HUES48 (cell line): ENCODE data around the gene ZDHHC4.

Experiments used
- H3K27ac ChIP-seq: one replicate; pipeline ENCODE4 v1.7.0; 2013; ENCODE audit warnings: low read depth, low read length, inconsistent platforms
- H3K27me3 ChIP-seq: 2 replicates; pipeline ENCODE4 v1.6.1; 2013; ENCODE audit warnings: mild to moderate bottlenecking, low read length; ENCODE audit not compliant: control insufficient read depth, insufficient read depth
- H3K36me3 ChIP-seq: 2 replicates; pipeline ENCODE4 v1.6.1; 2013; ENCODE audit warnings: low read length; ENCODE audit not compliant: control insufficient read depth, insufficient read depth
- H3K4me1 ChIP-seq: 2 replicates; pipeline ENCODE4 v1.6.1; 2013; ENCODE audit warnings: mild to moderate bottlenecking, low read length; ENCODE audit not compliant: control insufficient read depth, insufficient read depth
- H3K4me3 ChIP-seq: 2 replicates; pipeline ENCODE4 v1.5.1; 2013; ENCODE audit warnings: mild to moderate bottlenecking, low read depth, low read length
- H3K9ac ChIP-seq: 2 replicates; pipeline ENCODE4 v1.6.1; 2013; ENCODE audit warnings: mild to moderate bottlenecking, low read depth, low read length, moderate library complexity
- H3K9me3 ChIP-seq: 2 replicates; pipeline ENCODE4 v1.6.1; 2013; ENCODE audit warnings: low read length; ENCODE audit not compliant: control insufficient read depth, insufficient read depth

ZDHHC4 gene

GRCh38 chr7:6545398-6546126, 31.7 kb upstream of the ZDHHC4 start:
- Histone ChIP-seq H3K4me3 (no peak overlapping the region), H3K4me1 (no peaks in the 10 kb centered on the region), H3K9ac (no peak overlapping the region), H3K9me3 (no peaks in the 10 kb centered on the region), H3K27ac (no peak overlapping the region), H3K27me3 (no peaks in the 10 kb centered on the region), H3K36me3 (no peaks in the 10 kb centered on the region)

DNA sequence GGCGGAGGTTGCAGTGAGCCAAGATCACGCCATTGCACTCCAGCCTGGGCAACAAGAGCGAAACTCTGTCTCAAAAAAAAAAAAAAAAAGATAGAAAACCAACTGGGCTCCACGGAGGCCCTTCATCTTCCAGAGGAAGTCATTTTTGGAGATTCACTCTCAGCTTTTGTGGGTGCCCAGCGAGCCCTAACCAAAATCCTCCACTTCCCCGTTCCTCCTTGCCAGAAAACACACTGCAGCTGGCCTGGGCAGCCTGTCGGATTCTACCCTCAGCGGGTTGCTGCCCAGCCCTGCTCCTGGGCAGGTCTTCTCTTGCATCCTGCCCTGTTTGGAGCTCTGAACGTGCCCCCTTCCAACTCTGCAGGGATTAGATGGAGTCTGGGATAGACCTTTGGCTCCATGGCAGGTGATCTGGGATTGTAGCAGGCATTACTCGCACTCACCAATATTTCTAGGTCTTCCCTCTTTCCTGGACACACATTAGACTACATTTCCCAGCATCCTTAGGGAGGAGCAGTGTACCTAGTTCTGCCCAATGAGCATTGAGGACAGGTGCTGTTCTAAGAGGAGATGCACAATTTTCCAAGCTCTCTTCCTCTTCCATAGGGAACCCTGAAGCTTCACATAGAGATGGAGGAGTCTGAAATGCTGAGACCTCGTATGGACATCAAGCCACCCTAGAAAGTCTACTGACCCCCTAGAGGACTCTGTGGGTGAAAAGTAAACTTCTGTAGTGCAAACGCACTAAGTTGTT, 30.6 kb upstream of the ZDHHC4 start:
- H3K9ac ChIP-seq: no peak overlapping the region
- no peak overlapping the region for H3K27ac ChIP-seq
- no peaks in the 10 kb centered on the region for H3K36me3 ChIP-seq
- no peak overlapping the region for H3K4me3 ChIP-seq
- H3K9me3 ChIP-seq: no peaks in the 10 kb centered on the region
- no peaks in the 10 kb centered on the region for H3K27me3 ChIP-seq
- H3K4me1 ChIP-seq: no peaks in the 10 kb centered on the region

DNA sequence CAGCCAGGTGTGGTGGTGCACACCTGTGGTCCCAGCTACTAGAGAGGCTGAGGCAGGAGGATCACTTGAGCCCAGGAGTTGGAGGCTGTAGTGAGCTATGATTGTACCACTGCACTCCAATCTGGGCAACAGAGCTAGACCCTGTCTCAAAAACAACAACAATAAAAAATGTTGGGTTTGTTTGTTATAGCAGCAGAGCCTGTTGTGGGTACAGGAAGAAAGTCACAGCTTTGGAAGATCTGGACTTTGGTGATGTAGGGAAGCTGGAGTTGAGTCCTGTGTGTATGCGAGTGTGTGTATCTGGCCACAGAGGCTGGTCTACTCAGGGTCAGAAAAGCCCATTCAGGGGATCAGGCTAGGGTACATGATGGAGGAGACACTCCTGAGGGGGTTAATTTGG, 29.9 kb upstream of the ZDHHC4 start:
- Histone ChIP-seq H3K4me1 (no peaks in the 10 kb centered on the region), H3K27ac (no peak overlapping the region), H3K27me3 (no peaks in the 10 kb centered on the region), H3K4me3 (no peak overlapping the region), H3K9me3 (no peaks in the 10 kb centered on the region), H3K36me3 (no peaks in the 10 kb centered on the region), H3K9ac (no peak overlapping the region)

- Histone ChIP-seq H3K9ac (no peak within 1 kb of the TSS), H3K4me1 (no peaks in the 10 kb centered on the region), H3K27me3 (no peaks in the 10 kb centered on the region), H3K4me3 (no peak within 1 kb of the TSS), H3K9me3 (no peaks in the 10 kb centered on the region), H3K27ac (no peak within 1 kb of the TSS), H3K36me3 (no peaks in the 10 kb centered on the region)
Observed at GRCh38 chr7:6551016-6551511, 26.2 kb upstream of the ZDHHC4 start, which contains the start of gene GRID2IP. TSS of gene GRID2IP (minus strand) at chr7:6551461. CDS start at chr7:6551436, 25 bp downstream.

- no peaks in the 10 kb centered on the region for H3K36me3 ChIP-seq
- H3K27me3 ChIP-seq: no peaks in the 10 kb centered on the region
- H3K9me3 ChIP-seq: no peaks in the 10 kb centered on the region
- no peak overlapping the region for H3K27ac ChIP-seq
- H3K9ac ChIP-seq: no peak overlapping the region
- no peak overlapping the region for H3K4me3 ChIP-seq
- no peaks in the 10 kb centered on the region for H3K4me1 ChIP-seq
Observed at GRCh38 chr7:6553448-6554044, 23.7 kb upstream of the ZDHHC4 start.

- H3K4me3 ChIP-seq: no peak overlapping the region
- no peaks in the 10 kb centered on the region for H3K9me3 ChIP-seq
- no peaks in the 10 kb centered on the region for H3K27me3 ChIP-seq
- no peaks in the 10 kb centered on the region for H3K36me3 ChIP-seq
- no peak overlapping the region for H3K27ac ChIP-seq
- peaks cover 4% of the 10 kb centered on the region for H3K4me1 ChIP-seq
- H3K9ac ChIP-seq: no peak overlapping the region
Observed at GRCh38 chr7:6554848-6555247, 22.4 kb upstream of the ZDHHC4 start.

DNA sequence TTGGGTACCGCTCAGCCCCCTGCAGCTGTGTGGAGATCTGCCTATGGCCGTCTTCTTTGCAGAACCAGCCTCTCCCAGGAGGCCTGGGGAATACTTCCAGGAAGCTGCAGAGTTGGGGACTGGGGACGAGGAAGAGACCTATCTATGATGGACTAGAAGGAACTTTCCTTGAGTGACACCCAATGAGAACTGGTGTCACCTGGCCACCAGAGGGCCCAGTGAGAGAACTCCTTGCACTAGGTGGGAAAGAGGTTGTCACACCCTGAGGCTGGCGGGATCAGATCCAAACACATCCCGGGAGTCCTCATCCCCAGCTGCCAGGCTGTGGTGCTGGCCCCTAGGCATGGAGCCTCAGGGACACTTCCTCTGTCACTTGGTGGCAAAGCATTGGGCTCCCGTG, 21.1 kb upstream of the ZDHHC4 start:
- H3K4me1 ChIP-seq: peaks cover 7% of the 10 kb centered on the region
- H3K27me3 ChIP-seq: no peaks in the 10 kb centered on the region
- no peak overlapping the region for H3K27ac ChIP-seq
- no peak overlapping the region for H3K9ac ChIP-seq
- no peaks in the 10 kb centered on the region for H3K36me3 ChIP-seq
- H3K4me3 ChIP-seq: no peak overlapping the region
- H3K9me3 ChIP-seq: no peaks in the 10 kb centered on the region

DNA sequence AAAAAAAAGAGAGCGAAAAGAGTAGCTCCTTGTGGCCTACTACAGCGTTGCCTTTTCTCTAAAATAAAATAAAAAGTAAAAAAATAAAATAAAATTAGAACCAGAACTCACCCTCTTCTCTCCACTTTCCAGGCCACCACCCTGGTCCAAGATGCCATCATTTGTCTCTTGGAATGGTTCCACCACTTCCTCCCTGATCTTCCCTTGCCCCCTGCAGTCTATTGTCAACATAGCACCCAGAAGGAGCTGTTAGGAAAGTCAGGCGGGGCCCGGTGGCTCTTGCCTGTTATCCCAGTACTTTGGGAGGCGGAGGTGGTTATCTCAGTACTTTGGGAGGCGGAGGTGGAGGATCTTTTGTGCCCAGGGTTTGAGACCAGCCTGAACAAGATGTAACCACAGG, 18.4 kb upstream of the ZDHHC4 start:
- peaks cover 7% of the 10 kb centered on the region for H3K4me1 ChIP-seq
- H3K9me3 ChIP-seq: no peaks in the 10 kb centered on the region
- no peaks in the 10 kb centered on the region for H3K36me3 ChIP-seq
- no peak overlapping the region for H3K27ac ChIP-seq
- H3K9ac ChIP-seq: no peak overlapping the region
- no peaks in the 10 kb centered on the region for H3K27me3 ChIP-seq
- H3K4me3 ChIP-seq: no peak overlapping the region

DNA sequence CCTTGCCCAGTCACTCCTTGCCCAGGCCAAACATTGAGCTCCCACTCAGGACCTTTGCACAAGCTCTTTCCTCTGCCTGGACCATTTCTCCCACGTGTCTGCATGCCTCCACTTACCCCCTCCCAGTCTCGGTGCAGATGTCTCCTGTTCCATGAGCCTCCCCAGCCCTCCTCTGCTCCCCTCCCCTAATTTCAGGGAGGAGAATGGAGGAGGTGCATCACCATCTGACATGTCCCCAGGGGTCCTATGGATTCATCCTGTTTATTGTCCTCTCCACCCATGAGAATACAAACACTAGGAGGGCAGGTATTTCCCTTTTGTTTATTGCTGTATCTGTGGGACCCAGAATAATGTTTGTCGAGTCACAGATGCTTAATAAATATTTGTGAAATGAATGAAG, 17.4 kb upstream of the ZDHHC4 start:
- no peak overlapping the region for H3K27ac ChIP-seq
- H3K36me3 ChIP-seq: no peaks in the 10 kb centered on the region
- no peaks in the 10 kb centered on the region for H3K27me3 ChIP-seq
- H3K9ac ChIP-seq: no peak overlapping the region
- H3K4me3 ChIP-seq: no peak overlapping the region
- H3K9me3 ChIP-seq: no peaks in the 10 kb centered on the region
- peaks cover 7% of the 10 kb centered on the region for H3K4me1 ChIP-seq

DNA sequence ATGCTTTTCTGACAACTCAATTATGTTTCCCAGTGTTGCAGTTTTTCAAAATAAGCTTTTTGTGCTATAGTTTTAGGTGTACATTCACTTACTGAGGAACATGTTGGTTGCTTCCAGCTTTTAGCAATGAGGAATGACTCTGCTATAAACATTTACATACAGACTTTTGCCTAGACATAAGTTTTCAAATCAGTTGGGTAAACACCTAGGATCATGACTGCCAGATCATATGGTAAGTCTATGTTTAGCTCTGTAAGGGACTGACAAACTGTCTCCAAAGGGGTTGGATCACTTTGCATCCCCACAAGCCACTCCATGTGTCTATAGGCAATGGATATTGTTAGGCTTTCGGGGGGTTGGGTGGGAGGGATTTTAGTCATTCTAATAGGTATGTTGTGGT, 15.1 kb upstream of the ZDHHC4 start:
- H3K4me1 ChIP-seq: peaks cover 7% of the 10 kb centered on the region
- H3K9me3 ChIP-seq: no peaks in the 10 kb centered on the region
- no peak overlapping the region for H3K27ac ChIP-seq
- H3K9ac ChIP-seq: no peak overlapping the region
- no peak overlapping the region for H3K4me3 ChIP-seq
- no peaks in the 10 kb centered on the region for H3K27me3 ChIP-seq
- no peaks in the 10 kb centered on the region for H3K36me3 ChIP-seq
